Measurements from ENCODE around the gene DACT1.

DNA sequence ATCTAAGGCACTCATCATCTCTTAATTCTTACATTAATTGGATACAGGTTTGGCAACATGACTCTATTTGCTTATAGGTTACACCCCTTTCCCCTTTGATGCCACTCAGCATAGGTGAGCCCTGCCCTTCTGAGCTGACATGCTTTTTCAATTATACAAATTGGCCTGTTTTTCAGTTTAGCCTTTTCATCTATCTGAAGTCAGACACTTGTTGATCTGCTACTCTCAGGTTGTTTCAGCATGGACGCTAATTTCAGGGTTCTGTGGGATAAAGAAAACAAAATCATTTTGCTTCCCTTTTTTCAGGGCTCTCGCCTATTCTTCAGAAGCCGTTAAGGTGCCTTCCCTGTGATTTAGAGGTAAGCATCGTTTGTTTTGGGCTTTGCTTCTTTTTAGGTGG lies 55.3 kb downstream of the DACT1 start:
- no peak for TF ChIP-seq EZH2phosphoT487 (IDR thresholded peaks at IDR 0.05; ENCODE audit: low read length)
- TF ChIP-seq, protein P1, sequence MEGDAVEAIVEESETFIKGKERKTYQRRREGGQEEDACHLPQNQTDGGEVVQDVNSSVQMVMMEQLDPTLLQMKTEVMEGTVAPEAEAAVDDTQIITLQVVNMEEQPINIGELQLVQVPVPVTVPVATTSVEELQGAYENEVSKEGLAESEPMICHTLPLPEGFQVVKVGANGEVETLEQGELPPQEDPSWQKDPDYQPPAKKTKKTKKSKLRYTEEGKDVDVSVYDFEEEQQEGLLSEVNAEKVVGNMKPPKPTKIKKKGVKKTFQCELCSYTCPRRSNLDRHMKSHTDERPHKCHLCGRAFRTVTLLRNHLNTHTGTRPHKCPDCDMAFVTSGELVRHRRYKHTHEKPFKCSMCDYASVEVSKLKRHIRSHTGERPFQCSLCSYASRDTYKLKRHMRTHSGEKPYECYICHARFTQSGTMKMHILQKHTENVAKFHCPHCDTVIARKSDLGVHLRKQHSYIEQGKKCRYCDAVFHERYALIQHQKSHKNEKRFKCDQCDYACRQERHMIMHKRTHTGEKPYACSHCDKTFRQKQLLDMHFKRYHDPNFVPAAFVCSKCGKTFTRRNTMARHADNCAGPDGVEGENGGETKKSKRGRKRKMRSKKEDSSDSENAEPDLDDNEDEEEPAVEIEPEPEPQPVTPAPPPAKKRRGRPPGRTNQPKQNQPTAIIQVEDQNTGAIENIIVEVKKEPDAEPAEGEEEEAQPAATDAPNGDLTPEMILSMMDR (IDR thresholded peaks at IDR 0.05; ENCODE audit: low read length) = no peak
